B cell (primary cell): ENCODE data around the gene BBS2. TPM values are rescaled to one million over a fixed set of nuclear protein-coding genes. Genes with fewer than 3 reads are reported as not detected.

Experiments
- ATAC-seq: fragments of 200-7000 bp; cut with Tn5 transposase; one replicate; pipeline ENCODE4 v1.10.0; 2021; ENCODE audit warnings: low read depth, mild to moderate bottlenecking, moderate number of reproducible peaks, moderate library complexity
- CTCF ChIA-PET: fragments of 350-600 bp; sonication (Branson Sonifier 250); formaldehyde crosslinking; loops from one replicate; lab custom pipeline; 2021; ENCODE audit warnings: antibody characterized with exemption, inconsistent platforms; lab: Charles Lee
- POLR2A ChIA-PET: fragments of 350-600 bp; sonication (Branson Sonifier 250); formaldehyde crosslinking; loops from one replicate; lab custom pipeline; 2021; ENCODE audit warnings: antibody characterized with exemption; lab: Charles Lee
- DNase-seq: peaks from one replicate; pipeline ENCODE4 v3.0.0; 2013
- H2AFZ ChIP-seq: 2 replicates; pipeline ENCODE4 v1.6.1; 2012; ENCODE audit warnings: mild to moderate bottlenecking, low read depth, low read length; ENCODE audit not compliant: insufficient read depth, poor library complexity, severe bottlenecking
- H3K27ac ChIP-seq, 2 donors: 1 replicate in 1 of 2; 2 replicates in 1 of 2; pipeline ENCODE4 v1.5.1; 2012 to 2013; ENCODE audit warnings: low read length in 2 of 2, mild to moderate bottlenecking in 2 of 2, moderate library complexity in 1 of 2
- H3K27me3 ChIP-seq, 4 experiments: fragments of 200-600 bp in 1 of 4; sonication (generic) in 1 of 4; replicated peaks in 1 of 4; 1 replicate in 2 of 4; 2 replicates in 2 of 4; pipeline versions ENCODE4 v1.6.1 to v1.7.0; 2013 to 2016; ENCODE audit warnings: low read length in 3 of 4, mild to moderate bottlenecking in 2 of 4, mixed read lengths in 1 of 4, moderate library complexity in 1 of 4; ENCODE audit not compliant: insufficient read depth in 4 of 4, control insufficient read depth in 3 of 4; ENCODE audit errors: control extremely low read depth in 1 of 4
- H3K36me3 ChIP-seq, 2 experiments: replicated peaks in 1 of 2; 1 replicate in 1 of 2; 2 replicates in 1 of 2; pipeline versions ENCODE4 v1.6.1 to v1.7.1; 2013; ENCODE audit warnings: low read length in 1 of 2; ENCODE audit not compliant: insufficient read depth in 2 of 2, control insufficient read depth in 1 of 2; ENCODE audit errors: control extremely low read depth in 1 of 2, extremely low read depth in 1 of 2
- H3K4me1 ChIP-seq, 2 donors: fragments of 200-600 bp in 1 of 2; sonication (generic) in 1 of 2; 1 replicate in 1 of 2; 2 replicates in 1 of 2; pipeline versions ENCODE4 v1.5.1 to v1.6.1; 2013 to 2017; ENCODE audit warnings: low read length in 2 of 2; ENCODE audit not compliant: control insufficient read depth in 2 of 2, insufficient read depth in 2 of 2
- H3K4me2 ChIP-seq: replicated peaks from 2 replicates; pipeline ENCODE3; 2012; ENCODE audit warnings: mild to moderate bottlenecking, low read depth, low read length; ENCODE audit not compliant: poor library complexity, severe bottlenecking
- H3K4me3 ChIP-seq, 5 experiments: fragments of 200-600 bp in 1 of 5; sonication (generic) in 1 of 5; 1 replicate in 3 of 5; 2 replicates in 2 of 5; pipeline versions ENCODE4 v1.5.1 to v1.7.0; 2011 to 2016; ENCODE audit warnings: low read length in 4 of 5, mild to moderate bottlenecking in 4 of 5, low read depth in 2 of 5, control low read depth in 1 of 5, moderate library complexity in 1 of 5; ENCODE audit not compliant: insufficient read depth in 1 of 5; ENCODE audit errors: control extremely low read depth in 1 of 5, extremely low read depth in 1 of 5
- H3K79me2 ChIP-seq: fragments of 200-600 bp; sonication (generic); one replicate; pipeline ENCODE4 v1.6.0; 2016; ENCODE audit warnings: low read length; ENCODE audit not compliant: control insufficient read depth, insufficient read depth
- H3K9ac ChIP-seq: fragments of 200-600 bp; sonication (generic); 2 replicates; pipeline ENCODE4 v1.6.1; 2017; ENCODE audit warnings: mild to moderate bottlenecking, low read length, moderate library complexity
- H3K9me3 ChIP-seq, 3 donors: one replicate each; pipeline versions ENCODE4 v1.6.1 to v1.7.1; 2013; ENCODE audit warnings: low read length in 2 of 3; ENCODE audit not compliant: control insufficient read depth in 2 of 3, insufficient read depth in 1 of 3; ENCODE audit errors: control extremely low read depth in 1 of 3
- H4K20me1 ChIP-seq: 2 replicates; pipeline ENCODE4 v1.6.0; 2012; ENCODE audit warnings: mild to moderate bottlenecking, low read length; ENCODE audit not compliant: insufficient read depth, control insufficient read depth, poor library complexity, severe bottlenecking
- H3K27ac Mint-ChIP-seq: one replicate; pipeline ENCODE4 v1.8.0; 2021; ENCODE audit warnings: mixed read lengths
- H3K27me3 Mint-ChIP-seq: one replicate; pipeline ENCODE4 v1.8.0; 2021; ENCODE audit warnings: mixed read lengths
- H3K4me1 Mint-ChIP-seq: one replicate; pipeline ENCODE4 v1.8.0; 2021; ENCODE audit warnings: mixed read lengths
- H3K4me3 Mint-ChIP-seq: one replicate; pipeline ENCODE4 v1.8.0; 2021; ENCODE audit warnings: mixed read lengths
- H3K9me3 Mint-ChIP-seq: one replicate; pipeline ENCODE4 v1.8.0; 2022; ENCODE audit warnings: mixed read lengths; ENCODE audit not compliant: insufficient read depth
- EZH2 ChIP-seq: IDR thresholded peaks from 2 replicates; pipeline ENCODE4 v1.6.1; 2012; ENCODE audit warnings: borderline replicate concordance, low read depth, mild to moderate bottlenecking, moderate library complexity, low read length; ENCODE audit not compliant: insufficient read depth, poor library complexity, severe bottlenecking
- intact Hi-C: fragments of 100-400 bp; cut with micrococcal nuclease; formaldehyde crosslinking; loops from one replicate; pipeline ENCODE4 v1.10.0; 2022
- polyA plus RNA-seq: library from polyadenylated mRNA; depleted of rRNA; stranded (reverse); fragments of >200 nt; gene quantifications from 2 replicates; pipeline ENCODE4 v1.2.3, GENCODE V29; 2012
- total RNA-seq, 2 donors: library from RNA; stranded (reverse); fragments of 120-200 nt in 1 of 2; gene quantifications; 1 replicate in 1 of 2; 2 replicates in 1 of 2; pipeline versions ENCODE4 v1.2.3 to v1.2.4, GENCODE V29; 2013 to 2022
- TF ChIP-seq, protein P1 (sequence below): fragments of 200-600 bp; IDR thresholded peaks from one replicate; pipeline ENCODE4 v1.8.0; 2022; ENCODE audit warnings: antibody characterized with exemption, mild to moderate bottlenecking

BBS2 gene
- total and polyA plus RNA-seq, 2 donors (not counting 1 experiment from before 2014, with no cell fraction given): 49.4 to 63.4 TPM

DNA sequence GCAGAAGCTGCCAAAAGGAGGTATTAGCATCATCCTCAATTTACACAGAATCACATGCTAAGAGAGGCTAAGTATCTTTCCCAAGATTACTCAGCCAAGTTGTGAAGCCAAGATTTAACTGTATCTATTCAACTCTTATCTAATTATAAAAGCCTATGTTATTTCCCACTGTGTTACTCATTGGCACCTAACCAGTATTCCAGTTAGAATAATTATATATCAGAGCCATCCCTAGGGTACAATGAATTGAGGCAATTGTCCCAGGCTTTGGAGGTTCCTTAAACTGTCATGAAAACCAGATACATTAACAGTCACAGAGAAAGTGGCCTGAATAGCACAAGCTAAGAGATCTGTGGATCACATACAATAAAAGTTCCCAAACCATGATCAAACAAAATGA lies 83.6 kb downstream of the BBS2 start:
- H3K27ac Mint-ChIP-seq: no peak overlapping the region

More for the DNA sequence above, 83.6 kb downstream of the BBS2 start:
- Histone ChIP-seq H4K20me1 (no peaks in the 10 kb centered on the region), H3K27me3 (no peaks in the 10 kb centered on the region), H2AFZ (no peak overlapping the region), H3K79me2 (no peaks in the 10 kb centered on the region), H3K9ac (no peak overlapping the region), H3K27ac (no peak overlapping the region), H3K9me3 (no peaks in the 10 kb centered on the region), H3K4me3 (no peak overlapping the region), H3K4me1 (no peaks in the 10 kb centered on the region), H3K4me2 (no peak overlapping the region), H3K36me3 (peaks cover 2 to 65% of the 10 kb centered on the region in 2 experiments)
- CTCF ChIA-PET: no interaction called here
- no peak for ATAC-seq
- H3K27me3 Mint-ChIP-seq: no peaks in the 10 kb centered on the region
- intact Hi-C loops: no loop called here
- no peaks in the 10 kb centered on the region for H3K4me1 Mint-ChIP-seq
- TF ChIP-seq, protein P1, sequence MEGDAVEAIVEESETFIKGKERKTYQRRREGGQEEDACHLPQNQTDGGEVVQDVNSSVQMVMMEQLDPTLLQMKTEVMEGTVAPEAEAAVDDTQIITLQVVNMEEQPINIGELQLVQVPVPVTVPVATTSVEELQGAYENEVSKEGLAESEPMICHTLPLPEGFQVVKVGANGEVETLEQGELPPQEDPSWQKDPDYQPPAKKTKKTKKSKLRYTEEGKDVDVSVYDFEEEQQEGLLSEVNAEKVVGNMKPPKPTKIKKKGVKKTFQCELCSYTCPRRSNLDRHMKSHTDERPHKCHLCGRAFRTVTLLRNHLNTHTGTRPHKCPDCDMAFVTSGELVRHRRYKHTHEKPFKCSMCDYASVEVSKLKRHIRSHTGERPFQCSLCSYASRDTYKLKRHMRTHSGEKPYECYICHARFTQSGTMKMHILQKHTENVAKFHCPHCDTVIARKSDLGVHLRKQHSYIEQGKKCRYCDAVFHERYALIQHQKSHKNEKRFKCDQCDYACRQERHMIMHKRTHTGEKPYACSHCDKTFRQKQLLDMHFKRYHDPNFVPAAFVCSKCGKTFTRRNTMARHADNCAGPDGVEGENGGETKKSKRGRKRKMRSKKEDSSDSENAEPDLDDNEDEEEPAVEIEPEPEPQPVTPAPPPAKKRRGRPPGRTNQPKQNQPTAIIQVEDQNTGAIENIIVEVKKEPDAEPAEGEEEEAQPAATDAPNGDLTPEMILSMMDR: no peak
- no peak for TF ChIP-seq EZH2
- H3K9me3 Mint-ChIP-seq: no peaks in the 10 kb centered on the region
- DNase-seq: no peak
- POLR2A ChIA-PET: no interaction called here
- no peak overlapping the region for H3K4me3 Mint-ChIP-seq

Other genes with a start within 250 kb of the BBS2 start
- 225 and 234 TPM in 2 replicates for gene AMFR, start 94.5 kb downstream of the BBS2 start, total RNA-seq
- 118 and 165 TPM in 2 replicates for gene AMFR, start 94.5 kb downstream of the BBS2 start, polyA plus RNA-seq
- 85.5 and 89.4 TPM in 2 replicates for gene NUDT21, start 68.7 kb downstream of the BBS2 start, total RNA-seq
- gene NUDT21, start 68.7 kb downstream of the BBS2 start, polyA plus RNA-seq: 25.0 and 27.3 TPM in 2 replicates
- gene OGFOD1, start 68.5 kb downstream of the BBS2 start, total RNA-seq: 28.7 and 30.9 TPM in 2 replicates
- 6.0 and 8.4 TPM in 2 replicates for gene OGFOD1, start 68.5 kb downstream of the BBS2 start, polyA plus RNA-seq
- gene MT4, start 45.0 kb upstream of the BBS2 start, total RNA-seq: not detected in 2 replicates
- not detected in 2 replicates for gene MT4, start 45.0 kb upstream of the BBS2 start, polyA plus RNA-seq
- gene MT3, start 69.5 kb upstream of the BBS2 start, total RNA-seq: not detected in 2 replicates
- not detected in 2 replicates for gene MT3, start 69.5 kb upstream of the BBS2 start, polyA plus RNA-seq
- 6.7 and 14.4 TPM in 2 replicates for gene MT2A, start 88.6 kb upstream of the BBS2 start, total RNA-seq
- gene MT2A, start 88.6 kb upstream of the BBS2 start, polyA plus RNA-seq: 1.1 and 3.1 TPM in 2 replicates
- gene MT1E, start 105.8 kb upstream of the BBS2 start, total RNA-seq: not detected in 2 replicates
- 0.32 and 3.1 TPM in 2 replicates for gene MT1E, start 105.8 kb upstream of the BBS2 start, polyA plus RNA-seq
- not detected in 2 replicates for gene MT1M, start 112.6 kb upstream of the BBS2 start, total RNA-seq
- not detected in 2 replicates for gene MT1M, start 112.6 kb upstream of the BBS2 start, polyA plus RNA-seq
- not detected in 2 replicates for gene MT1A, start 118.6 kb upstream of the BBS2 start, total RNA-seq
- not detected in 2 replicates for gene MT1A, start 118.6 kb upstream of the BBS2 start, polyA plus RNA-seq
- gene MT1B, start 131.9 kb upstream of the BBS2 start, total RNA-seq: not detected in 2 replicates
- not detected in 2 replicates for gene MT1B, start 131.9 kb upstream of the BBS2 start, polyA plus RNA-seq
- gene MT1F, start 137.9 kb upstream of the BBS2 start, total RNA-seq: 4.3 and 7.6 TPM in 2 replicates
- gene MT1F, start 137.9 kb upstream of the BBS2 start, polyA plus RNA-seq: 2.2 and 5.3 TPM in 2 replicates
- not detected in 2 replicates for gene MT1G, start 148.0 kb upstream of the BBS2 start, total RNA-seq
- gene MT1G, start 148.0 kb upstream of the BBS2 start, polyA plus RNA-seq: not detected in 2 replicates
- not detected in 2 replicates for gene MT1H, start 149.8 kb upstream of the BBS2 start, total RNA-seq
- gene MT1H, start 149.8 kb upstream of the BBS2 start, polyA plus RNA-seq: not detected in 2 replicates
- 13.0 and 17.2 TPM in 2 replicates for gene MT1X, start 162.4 kb upstream of the BBS2 start, total RNA-seq
- 8.0 and 9.1 TPM in 2 replicates for gene MT1X, start 162.4 kb upstream of the BBS2 start, polyA plus RNA-seq
- gene NUP93, start 210.1 kb upstream of the BBS2 start, total RNA-seq: 64.6 and 67.1 TPM in 2 replicates
- gene NUP93, start 210.1 kb upstream of the BBS2 start, polyA plus RNA-seq: 23.6 and 30.4 TPM in 2 replicates